Measurements from ENCODE around the gene FKBP4. TPM values are rescaled to one million over a fixed set of nuclear protein-coding genes. Genes with fewer than 3 reads are reported as not detected.
"Not testable (repeated sequence)": the region's sequence is repeated elsewhere in the genome, so short reads cannot be mapped to it uniquely, and the experiment has no call there.

Gene FKBP4
- total and polyA plus RNA-seq, 2 of the 13 experiments (the other 11 are each of a cell fraction or from before 2014, with no cell fraction given): 25.7 to 66.1 TPM

DNA sequence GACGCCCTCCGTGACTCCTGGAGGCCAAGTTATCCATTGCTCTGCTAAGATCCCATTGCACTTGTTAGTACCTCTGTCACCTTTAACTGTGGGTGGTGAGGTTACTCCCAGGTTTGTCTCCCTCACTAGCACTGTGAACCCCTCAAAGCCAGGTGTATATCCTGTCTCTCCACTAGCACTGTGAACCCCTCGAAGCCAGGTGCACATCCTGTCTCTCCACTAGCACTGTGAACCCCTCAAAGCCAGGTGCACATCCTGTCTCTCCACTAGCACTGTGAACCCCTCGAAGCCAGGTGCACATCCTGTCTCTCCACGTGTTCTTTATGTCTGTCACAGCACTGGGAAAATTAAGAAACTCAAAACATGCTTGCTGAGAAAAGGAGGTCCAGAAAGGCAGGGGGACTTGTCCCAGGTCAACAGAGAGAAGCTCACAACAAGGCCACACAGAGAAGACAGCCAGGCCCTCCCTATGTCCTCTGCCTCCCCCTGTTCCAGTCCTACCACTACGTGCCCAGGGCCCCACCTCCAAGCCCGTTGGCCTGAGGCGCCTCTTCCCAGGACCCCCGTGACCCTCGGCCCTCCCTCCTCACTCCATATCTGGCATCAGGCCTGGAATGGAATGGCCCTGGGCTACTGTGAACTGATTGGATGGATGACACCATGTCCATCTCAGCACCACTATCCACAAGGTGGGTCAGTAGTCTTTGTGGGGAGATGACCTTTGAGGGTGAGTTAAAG, 26.4 kb upstream of the FKBP4 start:
- DNase-seq (ENCODE audit: low spot score) (no peak), ATAC-seq (no peak), FAIRE-seq (no peak)
- H3K27me3 ChIP-seq (ENCODE audit: control insufficient read depth in 1 of 2, insufficient read depth in 2 of 2, low read length in 2 of 2): peaks cover 5 to 31% of the 10 kb centered on the region in 2 experiments
- no peaks in the 10 kb centered on the region for H3K79me2 ChIP-seq (ENCODE audit: insufficient read depth, low read length)
- no peaks in the 10 kb centered on the region for H3K4me1 ChIP-seq (ENCODE audit: insufficient read depth, low read length)
- in situ Hi-C loops (cut with HindIII; ENCODE audit: extremely low pct_ligation_motif_present, low pct_unique_long_range_greater_than_20kb) (no loop called here), intact Hi-C loops (cut with micrococcal nuclease; ENCODE audit: unreplicated experiment) (no loop called here)
- TF ChIP-seq ZNF724P (CRISPR knock-in tag; IDR thresholded peaks at IDR 0.05; ENCODE audit: borderline replicate concordance): no peak
- TF ChIP-seq, protein P1, sequence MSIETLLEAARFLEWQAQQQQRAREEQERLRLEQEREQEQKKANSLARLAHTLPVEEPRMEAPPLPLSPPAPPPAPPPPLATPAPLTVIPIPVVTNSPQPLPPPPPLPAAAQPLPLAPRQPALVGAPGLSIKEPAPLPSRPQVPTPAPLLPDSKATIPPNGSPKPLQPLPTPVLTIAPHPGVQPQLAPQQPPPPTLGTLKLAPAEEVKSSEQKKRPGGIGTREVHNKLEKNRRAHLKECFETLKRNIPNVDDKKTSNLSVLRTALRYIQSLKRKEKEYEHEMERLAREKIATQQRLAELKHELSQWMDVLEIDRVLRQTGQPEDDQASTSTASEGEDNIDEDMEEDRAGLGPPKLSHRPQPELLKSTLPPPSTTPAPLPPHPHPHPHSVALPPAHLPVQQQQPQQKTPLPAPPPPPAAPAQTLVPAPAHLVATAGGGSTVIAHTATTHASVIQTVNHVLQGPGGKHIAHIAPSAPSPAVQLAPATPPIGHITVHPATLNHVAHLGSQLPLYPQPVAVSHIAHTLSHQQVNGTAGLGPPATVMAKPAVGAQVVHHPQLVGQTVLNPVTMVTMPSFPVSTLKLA (IDR thresholded peaks at IDR 0.05): peak; percentile 76
- no peak overlapping the region for H3K9ac ChIP-seq (ENCODE audit: insufficient read depth, low read depth, low read length)
- ChIA-PET POLR2A (no interaction called here), CTCF (ENCODE audit: low intra/inter-chr PET ratio, low total read pairs) (no interaction called here)
- H2AFZ ChIP-seq (ENCODE audit: low read length): no peak overlapping the region
- 17% methylated on average over 9 of the region's 10 CpGs for WGBS (ENCODE audit: low lambda C conversion rate)
- no peak overlapping the region for H3K4me3 ChIP-seq (replicated peaks in 1 of 3; ENCODE audit: insufficient read depth in 1 of 3, low read depth in 2 of 3, low read length in 3 of 3)
- no peaks in the 10 kb centered on the region for H3K9me3 ChIP-seq (ENCODE audit: low read length)
- H3K36me3 ChIP-seq (replicated peaks in 1 of 2; ENCODE audit: control insufficient read depth in 1 of 2, insufficient read depth in 2 of 2, low read length in 2 of 2): no peaks in the 10 kb centered on the region
- no peak overlapping the region for H3K27ac ChIP-seq (ENCODE audit: extremely low read length, insufficient read depth, low read length)
- H4K20me1 ChIP-seq (ENCODE audit: insufficient read depth, low read length): no peaks in the 10 kb centered on the region
- BruUV-seq (replicated peaks): no TSS peak
- H3K4me2 ChIP-seq (ENCODE audit: low read depth, low read length): no peak overlapping the region

DNA sequence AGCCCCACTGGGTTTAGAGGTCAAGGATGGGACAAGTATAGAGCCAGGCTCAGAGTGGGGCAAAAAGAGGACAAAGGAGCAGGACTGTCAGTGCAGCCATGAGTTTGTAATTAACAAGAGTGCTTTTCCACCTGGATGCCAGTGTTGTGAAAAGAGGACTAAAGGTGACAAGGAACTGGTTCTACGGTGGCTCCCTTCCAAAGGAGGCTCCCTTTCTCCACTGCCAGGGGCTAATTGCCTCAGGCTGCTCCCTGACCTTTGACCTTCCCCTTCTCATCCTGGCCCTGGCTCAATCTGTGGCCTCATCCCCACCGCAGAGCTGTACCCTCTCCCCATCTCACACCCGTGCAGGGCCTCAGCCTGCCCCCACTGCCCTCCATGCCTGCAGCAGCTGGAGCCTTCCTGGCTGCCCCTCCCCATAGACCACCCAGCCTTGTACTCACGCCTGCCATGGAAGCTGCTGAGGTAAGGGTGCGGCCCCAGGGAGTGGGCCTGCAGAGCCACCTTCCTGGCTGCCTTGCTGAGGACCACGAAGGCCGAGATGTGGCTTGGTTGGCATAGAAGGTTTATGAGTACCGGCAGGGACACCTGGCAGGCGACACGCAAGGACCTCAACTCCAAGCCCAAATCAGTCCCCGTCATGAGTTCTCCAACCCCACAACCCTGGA, 24.8 kb upstream of the FKBP4 start:
- in situ Hi-C loops (cut with HindIII; ENCODE audit: extremely low pct_ligation_motif_present, low pct_unique_long_range_greater_than_20kb) (no loop called here), intact Hi-C loops (cut with micrococcal nuclease; ENCODE audit: unreplicated experiment) (no loop called here)
- WGBS (ENCODE audit: low lambda C conversion rate): 21% methylated on average over 5 of the region's 11 CpGs
- Histone ChIP-seq H3K27me3 (ENCODE audit: control insufficient read depth in 1 of 2, insufficient read depth in 2 of 2, low read length in 2 of 2) (peaks cover 8 to 42% of the 10 kb centered on the region in 2 experiments), H3K9ac (ENCODE audit: insufficient read depth, low read depth, low read length) (no peak overlapping the region), H3K4me3 (replicated peaks in 1 of 3; ENCODE audit: insufficient read depth in 1 of 3, low read depth in 2 of 3, low read length in 3 of 3) (no peak overlapping the region), H3K9me3 (ENCODE audit: low read length) (no peaks in the 10 kb centered on the region), H3K79me2 (ENCODE audit: insufficient read depth, low read length) (no peaks in the 10 kb centered on the region), H3K4me1 (ENCODE audit: insufficient read depth, low read length) (no peaks in the 10 kb centered on the region), H3K36me3 (replicated peaks in 1 of 2; ENCODE audit: control insufficient read depth in 1 of 2, insufficient read depth in 2 of 2, low read length in 2 of 2) (no peaks in the 10 kb centered on the region), H3K4me2 (ENCODE audit: low read depth, low read length) (no peak overlapping the region), H4K20me1 (ENCODE audit: insufficient read depth, low read length) (no peaks in the 10 kb centered on the region), H2AFZ (ENCODE audit: low read length) (no peak overlapping the region), H3K27ac (ENCODE audit: extremely low read length, insufficient read depth, low read length) (no peak overlapping the region)
- ChIA-PET POLR2A (no interaction called here), CTCF (ENCODE audit: low intra/inter-chr PET ratio, low total read pairs) (no interaction called here)
- ATAC-seq (no peak), DNase-seq (ENCODE audit: low spot score) (no peak), FAIRE-seq (no peak)
- TF ChIP-seq ZNF598 (CRISPR knock-in tag; IDR thresholded peaks at IDR 0.05; ENCODE audit: borderline replicate concordance) (no peak), ZNF761 (CRISPR knock-in tag; conservative IDR thresholded peaks at IDR 0.05) (no peak), DNMT3B (CRISPR knock-in tag; conservative IDR thresholded peaks at IDR 0.05) (no peak), YY1 (IDR thresholded peaks at IDR 0.05; ENCODE audit: insufficient read depth, insufficient replicate concordance, low read depth, low read length) (no peak), SCMH1 (CRISPR knock-in tag; IDR thresholded peaks at IDR 0.05; ENCODE audit: borderline replicate concordance) (no peak), TBP (CRISPR knock-in tag; IDR thresholded peaks at IDR 0.05) (no peak)
- TF ChIP-seq, protein P2, sequence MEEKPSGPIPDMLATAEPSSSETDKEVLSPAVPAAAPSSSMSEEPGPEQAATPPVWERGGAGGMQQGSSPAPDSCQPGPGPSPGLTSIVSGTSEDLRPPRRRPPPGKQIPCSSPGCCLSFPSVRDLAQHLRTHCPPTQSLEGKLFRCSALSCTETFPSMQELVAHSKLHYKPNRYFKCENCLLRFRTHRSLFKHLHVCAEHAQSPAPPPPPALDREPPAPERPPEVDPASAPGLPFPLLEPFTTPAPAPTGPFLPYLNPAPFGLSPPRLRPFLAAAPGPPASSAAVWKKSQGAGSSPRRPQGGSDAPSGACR (CRISPR knock-in tag; IDR thresholded peaks at IDR 0.05): no peak
- BruUV-seq (replicated peaks): no TSS peak

DNA sequence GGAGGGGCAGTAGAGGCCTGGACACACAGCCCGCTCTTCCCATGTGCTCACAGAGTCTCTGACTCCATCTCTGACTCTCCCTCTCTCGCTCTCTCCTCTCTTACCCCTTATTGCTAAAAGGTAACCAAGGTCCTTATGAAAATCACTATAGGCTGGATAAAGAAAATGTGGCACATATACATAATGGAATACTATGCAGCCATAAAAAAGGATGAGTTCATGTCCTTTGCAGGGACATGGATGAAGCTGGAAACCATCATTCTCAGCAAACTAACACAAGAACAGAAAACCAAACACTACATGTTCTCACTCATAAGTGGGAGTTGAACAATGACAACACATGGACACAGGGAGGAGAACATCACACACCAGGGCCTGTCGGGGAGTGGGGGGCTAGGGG, 24.2 kb upstream of the FKBP4 start:
- H3K36me3 ChIP-seq (replicated peaks in 1 of 2; ENCODE audit: control insufficient read depth in 1 of 2, insufficient read depth in 2 of 2, low read length in 2 of 2); H3K9ac ChIP-seq (ENCODE audit: insufficient read depth, low read depth, low read length); H3K27ac ChIP-seq (ENCODE audit: extremely low read length, insufficient read depth, low read length); H3K79me2 ChIP-seq (ENCODE audit: insufficient read depth, low read length); H3K4me3 ChIP-seq (replicated peaks in 1 of 3; ENCODE audit: insufficient read depth in 1 of 3, low read depth in 2 of 3, low read length in 3 of 3); BruUV-seq (replicated peaks); POLR2A ChIA-PET; H3K4me2 ChIP-seq (ENCODE audit: low read depth, low read length); H4K20me1 ChIP-seq (ENCODE audit: insufficient read depth, low read length); H3K4me1 ChIP-seq (ENCODE audit: insufficient read depth, low read length); FAIRE-seq; DNase-seq (ENCODE audit: low spot score); CTCF ChIA-PET (ENCODE audit: low intra/inter-chr PET ratio, low total read pairs); in situ Hi-C loops (cut with HindIII; ENCODE audit: extremely low pct_ligation_motif_present, low pct_unique_long_range_greater_than_20kb); ATAC-seq; H2AFZ ChIP-seq (ENCODE audit: low read length); intact Hi-C loops (cut with micrococcal nuclease; ENCODE audit: unreplicated experiment); H3K9me3 ChIP-seq (ENCODE audit: low read length): not testable (repeated sequence)
- 64% methylated on average over 3 of the region's 3 CpGs for WGBS (ENCODE audit: low lambda C conversion rate)
- peaks cover 7 to 43% of the 10 kb centered on the region in 2 experiments; a peak in 4 of 5 replicates for H3K27me3 ChIP-seq (ENCODE audit: control insufficient read depth in 1 of 2, insufficient read depth in 2 of 2, low read length in 2 of 2)

All from HepG2 (cell line).